Activated T-helper 1 cell treated with anti-CD3 and anti-CD28 coated beads, Interleukin-12 subunit alpha, Interleukin-12 subunit beta, Interleukin-2, Interleukin-4 antibody, amounts not matched to agents 30 ng/mL and 10 ng/mL and 1 ng/mL, durations not matched to agents 14 hours and 24 hours and 36 hours (primary cell): Measurements from ENCODE around the gene SAMD4A. TPM values are rescaled to one million over a fixed set of nuclear protein-coding genes. Genes with fewer than 3 reads are reported as not detected.

Experiments used
- DNase-seq: peaks from one replicate; pipeline ENCODE4 v3.0.0; 2021; ENCODE audit warnings: low spot score
- H3K27ac Mint-ChIP-seq: one replicate; pipeline ENCODE4 v1.8.0; 2021; ENCODE audit warnings: mild to moderate bottlenecking, mixed read lengths
- H3K27me3 Mint-ChIP-seq: one replicate; pipeline ENCODE4 v1.8.0; 2022; ENCODE audit warnings: mild to moderate bottlenecking, moderate library complexity, mixed read lengths; ENCODE audit not compliant: insufficient read depth
- H3K36me3 Mint-ChIP-seq: one replicate; pipeline ENCODE4 v1.8.0; 2021; ENCODE audit warnings: low read depth, mixed read lengths
- H3K4me1 Mint-ChIP-seq: one replicate; pipeline ENCODE4 v1.8.0; 2021; ENCODE audit warnings: low read depth, mixed read lengths
- H3K4me3 Mint-ChIP-seq: one replicate; pipeline ENCODE4 v1.8.0; 2021; ENCODE audit warnings: mild to moderate bottlenecking, moderate library complexity, mixed read lengths
- H3K9me3 Mint-ChIP-seq: one replicate; pipeline ENCODE4 v1.8.0; 2021; ENCODE audit warnings: mixed read lengths
- intact Hi-C: fragments of 100-400 bp; cut with micrococcal nuclease; formaldehyde crosslinking; loops from one replicate; pipeline ENCODE4 v1.15.1; 2024
- total RNA-seq: library from RNA; stranded (reverse); gene quantifications from 2 replicates; pipeline ENCODE4 v1.2.3, GENCODE V29; 2022

The SAMD4A gene
- total RNA-seq, 1 donor from 2014 or later = 1.8 TPM

DNA sequence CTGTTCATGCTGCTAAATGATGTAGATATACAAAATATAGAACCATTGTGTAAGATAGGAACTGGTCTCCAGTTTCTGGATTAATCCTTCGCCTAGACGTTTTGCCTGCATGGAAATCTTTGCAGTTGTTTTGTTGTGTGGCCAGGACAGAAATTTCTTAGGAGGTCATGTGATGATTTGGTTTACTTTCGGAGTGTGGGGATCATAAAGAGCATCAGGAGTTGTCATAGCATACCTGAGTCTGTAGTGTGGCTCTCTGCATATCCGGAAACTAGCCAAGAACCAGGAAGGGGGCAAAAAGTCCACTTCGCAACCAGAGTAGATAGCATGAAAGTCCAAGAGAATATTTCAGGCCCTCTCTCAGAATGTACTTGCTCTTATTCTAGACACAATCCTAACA, 3.1 kb downstream of the SAMD4A start:
- DNase-seq = no peak
- Mint-ChIP-seq H3K4me1 (peaks cover 12% of the 10 kb centered on the region), H3K36me3 (peaks cover 7% of the 10 kb centered on the region), H3K4me3 (no peak overlapping the region), H3K27me3 (peaks cover 44% of the 10 kb centered on the region), H3K27ac (no peak overlapping the region), H3K9me3 (peaks cover 24% of the 10 kb centered on the region)
- intact Hi-C loops = no loop called here

- peaks cover 12% of the 10 kb centered on the region for H3K4me1 Mint-ChIP-seq
- peaks cover 7% of the 10 kb centered on the region for H3K36me3 Mint-ChIP-seq
- H3K4me3 Mint-ChIP-seq = no peak overlapping the region
- peaks cover 39% of the 10 kb centered on the region for H3K27me3 Mint-ChIP-seq
- no peak for DNase-seq
- no peak overlapping the region for H3K27ac Mint-ChIP-seq
- H3K9me3 Mint-ChIP-seq = peaks cover 24% of the 10 kb centered on the region
- intact Hi-C loops = no loop called here
These were observed 3.9 kb downstream of the SAMD4A start for GRCh38 chr14:54570631-54571415.

GRCh38 chr14:54572316-54572715, 5.4 kb downstream of the SAMD4A start:
- no peak for DNase-seq
- peaks cover 10% of the 10 kb centered on the region for H3K4me1 Mint-ChIP-seq
- intact Hi-C loops = no loop called here
- H3K4me3 Mint-ChIP-seq = no peak overlapping the region
- no peak overlapping the region for H3K27ac Mint-ChIP-seq
- H3K36me3 Mint-ChIP-seq = peaks cover 7% of the 10 kb centered on the region
- H3K9me3 Mint-ChIP-seq = peaks cover 24% of the 10 kb centered on the region
- H3K27me3 Mint-ChIP-seq = peaks cover 42% of the 10 kb centered on the region

- no peak for DNase-seq
- no peak overlapping the region for H3K27ac Mint-ChIP-seq
- intact Hi-C loops = no loop called here
- H3K9me3 Mint-ChIP-seq = peaks cover 24% of the 10 kb centered on the region
- peaks cover 33% of the 10 kb centered on the region for H3K27me3 Mint-ChIP-seq
- peaks cover 7% of the 10 kb centered on the region for H3K36me3 Mint-ChIP-seq
- H3K4me3 Mint-ChIP-seq = no peak overlapping the region
- no peaks in the 10 kb centered on the region for H3K4me1 Mint-ChIP-seq
These were observed 7.6 kb downstream of the SAMD4A start for GRCh38 chr14:54574528-54574927.

DNA sequence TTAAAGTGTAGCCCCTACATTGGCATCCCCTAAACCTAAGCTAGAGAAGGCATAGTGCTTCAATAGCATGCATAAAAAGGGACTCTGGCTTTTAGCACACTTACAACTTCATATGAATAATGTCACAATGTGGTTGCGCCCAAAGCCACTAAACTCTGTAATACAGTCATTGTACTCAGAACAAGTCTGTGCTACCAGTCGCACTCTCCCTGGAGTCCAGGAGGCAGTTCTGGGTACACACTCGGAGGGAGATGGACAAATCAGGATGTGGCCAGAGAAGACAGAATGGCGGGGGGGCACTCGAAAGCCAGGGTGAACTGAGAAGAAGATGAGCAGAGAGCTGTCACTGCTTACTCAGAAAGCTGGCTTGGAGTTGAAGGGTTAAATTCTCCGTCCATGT, 10.6 kb downstream of the SAMD4A start:
- peaks cover 13% of the 10 kb centered on the region for H3K27me3 Mint-ChIP-seq
- peaks cover 6% of the 10 kb centered on the region for H3K36me3 Mint-ChIP-seq
- H3K9me3 Mint-ChIP-seq = peaks cover 15% of the 10 kb centered on the region
- H3K4me3 Mint-ChIP-seq = no peak overlapping the region
- no peak overlapping the region for H3K27ac Mint-ChIP-seq
- no peaks in the 10 kb centered on the region for H3K4me1 Mint-ChIP-seq
- no peak for DNase-seq
- intact Hi-C loops = no loop called here

DNA sequence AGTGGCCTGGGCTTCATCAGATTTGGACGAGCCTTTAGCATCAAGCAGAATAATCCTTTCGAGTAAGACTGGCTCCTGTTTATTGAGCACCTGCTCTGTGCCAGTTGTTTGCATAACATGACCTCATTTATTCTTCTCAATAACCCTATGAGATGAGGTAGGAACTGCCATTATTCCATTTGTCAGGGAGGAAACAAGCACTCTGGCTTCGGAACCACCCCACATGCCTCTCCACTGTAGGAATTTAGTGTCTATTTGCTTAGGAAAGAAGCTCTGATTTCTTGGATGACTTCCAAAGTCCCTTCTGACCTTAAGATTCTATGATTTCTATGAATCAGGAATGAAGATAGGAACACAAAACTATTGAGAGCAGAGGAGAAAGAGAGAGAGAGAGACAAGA, 11.0 kb downstream of the SAMD4A start:
- intact Hi-C loops = no loop called here
- Mint-ChIP-seq H3K27me3 (peaks cover 13% of the 10 kb centered on the region), H3K4me1 (no peaks in the 10 kb centered on the region), H3K9me3 (peaks cover 13% of the 10 kb centered on the region), H3K27ac (no peak overlapping the region), H3K36me3 (peaks cover 5% of the 10 kb centered on the region), H3K4me3 (no peak overlapping the region)
- DNase-seq = no peak

DNA sequence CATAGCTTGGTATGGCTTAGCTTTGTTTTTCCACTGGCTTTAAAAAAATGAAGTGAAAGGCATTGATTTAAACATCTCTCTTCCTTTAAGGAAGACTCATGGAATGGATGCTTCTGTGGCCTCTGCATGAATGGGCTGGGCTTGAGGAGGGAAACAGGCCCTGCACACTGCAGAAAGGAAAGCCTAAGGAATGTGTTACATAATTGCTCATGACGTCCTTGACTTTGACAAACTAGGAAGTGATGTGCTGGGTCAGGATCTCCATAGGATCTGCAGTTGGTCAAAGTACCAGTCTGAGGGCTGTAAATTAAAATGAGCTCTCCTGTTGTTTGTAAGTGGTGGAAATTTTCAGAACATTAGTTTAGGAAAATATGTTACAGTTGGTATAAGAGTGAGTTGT, 12.7 kb downstream of the SAMD4A start:
- intact Hi-C loops = no loop called here
- H3K4me3 Mint-ChIP-seq = no peak overlapping the region
- H3K9me3 Mint-ChIP-seq = no peaks in the 10 kb centered on the region
- no peak overlapping the region for H3K27ac Mint-ChIP-seq
- peaks cover 13% of the 10 kb centered on the region for H3K27me3 Mint-ChIP-seq
- no peak for DNase-seq
- H3K36me3 Mint-ChIP-seq = no peaks in the 10 kb centered on the region
- H3K4me1 Mint-ChIP-seq = no peaks in the 10 kb centered on the region

GRCh38 chr14:54580933-54581332, 14.0 kb downstream of the SAMD4A start:
- intact Hi-C loops = no loop called here
- peaks cover 13% of the 10 kb centered on the region for H3K27me3 Mint-ChIP-seq
- no peak overlapping the region for H3K4me3 Mint-ChIP-seq
- no peaks in the 10 kb centered on the region for H3K4me1 Mint-ChIP-seq
- H3K9me3 Mint-ChIP-seq = no peaks in the 10 kb centered on the region
- DNase-seq = no peak
- H3K36me3 Mint-ChIP-seq = no peaks in the 10 kb centered on the region
- H3K27ac Mint-ChIP-seq = no peak overlapping the region

GRCh38 chr14:54582334-54582733, 15.4 kb downstream of the SAMD4A start:
- no peak for DNase-seq
- Mint-ChIP-seq H3K4me3 (no peak overlapping the region), H3K4me1 (no peaks in the 10 kb centered on the region), H3K9me3 (no peaks in the 10 kb centered on the region), H3K27ac (no peak overlapping the region), H3K27me3 (peaks cover 17% of the 10 kb centered on the region), H3K36me3 (no peaks in the 10 kb centered on the region)
- intact Hi-C loops = no loop called here

DNA sequence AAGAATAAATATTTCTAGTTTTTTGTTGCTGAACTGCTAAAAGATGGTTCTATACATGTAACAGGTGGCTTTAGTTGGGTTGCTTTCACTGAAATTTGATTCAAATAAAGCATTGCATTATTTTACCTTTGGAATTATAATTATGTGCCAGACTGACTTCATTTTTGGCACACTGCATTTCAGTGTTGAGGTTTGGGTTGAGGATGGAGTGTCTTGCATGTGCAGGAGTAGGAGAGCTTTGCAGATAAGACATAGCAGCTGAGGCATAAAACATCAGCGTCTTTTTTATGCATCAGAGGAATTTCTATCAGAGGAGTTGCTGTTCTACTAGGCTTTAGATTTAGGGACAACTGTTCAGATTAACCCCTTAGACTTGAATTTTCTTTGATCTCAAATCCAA, 17.2 kb downstream of the SAMD4A start:
- Mint-ChIP-seq H3K27ac (no peak overlapping the region), H3K27me3 (peaks cover 13% of the 10 kb centered on the region), H3K36me3 (no peaks in the 10 kb centered on the region), H3K9me3 (no peaks in the 10 kb centered on the region), H3K4me1 (no peaks in the 10 kb centered on the region), H3K4me3 (no peak overlapping the region)
- no peak for DNase-seq
- intact Hi-C loops = no loop called here

DNA sequence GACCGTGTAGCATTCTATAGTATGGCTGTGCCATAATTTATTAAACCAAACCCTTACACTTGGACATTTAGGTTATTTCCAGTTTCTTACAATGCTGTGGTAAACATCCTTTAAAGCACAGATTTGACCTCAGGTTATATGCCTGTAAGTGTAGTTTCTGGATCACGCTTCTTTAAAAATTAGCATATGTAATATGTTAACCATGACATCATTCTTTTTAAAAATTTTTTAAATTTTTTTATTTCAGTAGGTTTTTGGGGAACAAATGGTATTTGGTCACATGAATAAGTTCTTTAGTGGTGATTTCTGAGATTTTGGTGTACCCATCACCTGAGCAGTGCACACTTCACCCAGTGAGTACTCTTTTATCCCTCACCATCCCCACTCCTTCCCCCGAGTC, 18.3 kb downstream of the SAMD4A start:
- no peaks in the 10 kb centered on the region for H3K9me3 Mint-ChIP-seq
- no peaks in the 10 kb centered on the region for H3K4me1 Mint-ChIP-seq
- H3K36me3 Mint-ChIP-seq = no peaks in the 10 kb centered on the region
- peaks cover 20% of the 10 kb centered on the region for H3K27me3 Mint-ChIP-seq
- DNase-seq = no peak
- intact Hi-C loops = no loop called here
- H3K4me3 Mint-ChIP-seq = no peak overlapping the region
- H3K27ac Mint-ChIP-seq = no peak overlapping the region

GRCh38 chr14:54589076-54589475, 22.1 kb downstream of the SAMD4A start:
- H3K4me1 Mint-ChIP-seq = peaks cover 7% of the 10 kb centered on the region

DNA sequence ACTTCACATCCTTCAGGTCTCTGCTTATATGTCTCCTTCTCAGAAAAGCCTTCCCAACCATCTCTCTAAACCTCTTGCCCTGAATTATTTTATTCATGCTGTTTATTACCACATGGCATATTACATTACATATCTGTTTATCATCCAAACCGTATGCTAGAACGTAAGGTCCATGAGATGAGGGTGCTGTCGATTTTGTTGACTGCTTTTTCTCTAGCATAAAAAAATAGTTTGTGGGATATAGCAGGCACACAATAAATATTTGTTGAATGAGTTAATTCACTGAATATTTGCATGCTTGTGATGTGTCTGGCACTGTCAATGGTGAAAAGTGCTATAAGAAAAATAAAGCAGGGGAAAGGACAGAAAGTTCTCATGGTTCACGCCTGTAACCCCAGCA, 22.9 kb downstream of the SAMD4A start:
- H3K27ac Mint-ChIP-seq = no peak overlapping the region
- peaks cover 10% of the 10 kb centered on the region for H3K4me1 Mint-ChIP-seq
- peaks cover 27% of the 10 kb centered on the region for H3K27me3 Mint-ChIP-seq
- intact Hi-C loops = no loop called here
- DNase-seq = no peak
- H3K36me3 Mint-ChIP-seq = no peaks in the 10 kb centered on the region
- no peak overlapping the region for H3K4me3 Mint-ChIP-seq
- no peaks in the 10 kb centered on the region for H3K9me3 Mint-ChIP-seq

More at GRCh38 chr14:54589076-54589475, 22.1 kb downstream of the SAMD4A start:
- no peak for DNase-seq
- intact Hi-C loops = no loop called here
- Mint-ChIP-seq H3K9me3 (no peaks in the 10 kb centered on the region), H3K4me3 (no peak overlapping the region), H3K27me3 (peaks cover 23% of the 10 kb centered on the region), H3K36me3 (no peaks in the 10 kb centered on the region), H3K27ac (no peak overlapping the region)

DNA sequence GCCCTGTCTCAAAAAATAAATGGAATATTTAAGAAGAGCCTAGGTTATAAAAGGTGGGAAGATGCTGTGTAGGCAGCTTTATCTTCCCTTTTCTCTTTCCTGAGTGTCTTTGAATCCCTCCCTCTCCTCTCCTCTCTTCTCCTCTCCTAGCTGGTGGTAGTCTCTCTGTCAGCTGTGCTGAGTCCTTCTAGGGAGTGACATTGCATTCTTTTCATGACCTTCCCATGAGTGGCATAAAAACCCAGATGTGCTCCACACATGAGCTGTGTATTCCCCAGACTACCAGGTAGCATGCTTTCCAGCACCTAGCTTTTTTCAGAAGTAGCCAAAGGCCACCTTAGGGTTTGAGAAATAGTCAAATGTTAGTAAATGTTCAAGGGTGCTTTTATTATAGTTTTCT, 23.6 kb downstream of the SAMD4A start:
- H3K27me3 Mint-ChIP-seq = peaks cover 27% of the 10 kb centered on the region
- H3K36me3 Mint-ChIP-seq = no peaks in the 10 kb centered on the region
- no peak for DNase-seq

More for the DNA sequence above, 23.6 kb downstream of the SAMD4A start:
- Mint-ChIP-seq H3K27ac (no peak overlapping the region), H3K4me1 (peaks cover 10% of the 10 kb centered on the region), H3K4me3 (no peak overlapping the region), H3K9me3 (no peaks in the 10 kb centered on the region)
- intact Hi-C loops = no loop called here
